ENCODE data around the gene SLC1A1.
"Not testable (repeated sequence)": the region's sequence is repeated elsewhere in the genome, so short reads cannot be mapped to it uniquely, and the experiment has no call there.

The SLC1A1 gene

DNA sequence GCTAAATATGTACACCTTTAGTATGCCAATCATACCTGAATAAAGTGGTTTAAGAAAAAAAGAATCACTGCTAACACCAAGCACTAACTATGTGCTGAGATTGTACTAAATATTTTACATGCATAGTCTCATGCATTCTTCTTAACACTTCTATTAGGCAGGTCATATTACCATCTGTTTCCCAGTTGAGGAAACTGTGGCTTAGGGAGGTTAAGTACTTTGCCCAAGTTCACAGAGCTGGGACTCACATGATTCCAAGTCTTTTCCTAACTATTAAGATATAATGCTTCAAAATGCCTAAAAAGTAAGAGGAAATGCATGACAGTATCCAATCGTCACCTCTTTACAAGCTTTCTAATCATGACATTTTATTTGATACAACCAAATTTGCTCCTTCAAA is 102.6 kb downstream of the SLC1A1 start:
- Histone ChIP-seq H3K27ac (no peak overlapping the region), H3K4me3 (no peak overlapping the region)
- TF ChIP-seq, protein P1, sequence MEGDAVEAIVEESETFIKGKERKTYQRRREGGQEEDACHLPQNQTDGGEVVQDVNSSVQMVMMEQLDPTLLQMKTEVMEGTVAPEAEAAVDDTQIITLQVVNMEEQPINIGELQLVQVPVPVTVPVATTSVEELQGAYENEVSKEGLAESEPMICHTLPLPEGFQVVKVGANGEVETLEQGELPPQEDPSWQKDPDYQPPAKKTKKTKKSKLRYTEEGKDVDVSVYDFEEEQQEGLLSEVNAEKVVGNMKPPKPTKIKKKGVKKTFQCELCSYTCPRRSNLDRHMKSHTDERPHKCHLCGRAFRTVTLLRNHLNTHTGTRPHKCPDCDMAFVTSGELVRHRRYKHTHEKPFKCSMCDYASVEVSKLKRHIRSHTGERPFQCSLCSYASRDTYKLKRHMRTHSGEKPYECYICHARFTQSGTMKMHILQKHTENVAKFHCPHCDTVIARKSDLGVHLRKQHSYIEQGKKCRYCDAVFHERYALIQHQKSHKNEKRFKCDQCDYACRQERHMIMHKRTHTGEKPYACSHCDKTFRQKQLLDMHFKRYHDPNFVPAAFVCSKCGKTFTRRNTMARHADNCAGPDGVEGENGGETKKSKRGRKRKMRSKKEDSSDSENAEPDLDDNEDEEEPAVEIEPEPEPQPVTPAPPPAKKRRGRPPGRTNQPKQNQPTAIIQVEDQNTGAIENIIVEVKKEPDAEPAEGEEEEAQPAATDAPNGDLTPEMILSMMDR (IDR thresholded peaks at IDR 0.05), result no peak

DNA sequence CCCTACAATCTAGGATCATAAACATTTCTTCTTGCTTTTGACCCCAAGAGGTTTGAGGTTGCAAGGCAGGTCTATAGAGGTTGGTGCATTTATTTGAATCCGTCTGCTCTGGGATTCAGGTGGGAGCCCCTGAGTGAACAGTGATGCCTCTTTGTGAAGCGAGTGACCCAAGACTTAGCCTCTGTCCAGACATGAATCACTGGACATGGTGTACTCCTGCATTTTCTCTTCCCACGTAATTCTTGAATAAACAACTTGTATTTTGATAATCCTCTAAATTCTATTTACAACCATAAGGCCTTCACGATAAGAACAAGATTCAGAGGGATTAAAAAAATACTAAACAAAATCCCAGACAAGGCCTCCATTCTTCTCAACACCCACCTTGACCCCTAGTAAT is 104.3 kb downstream of the SLC1A1 start:
- TF ChIP-seq, protein P1 (IDR thresholded peaks at IDR 0.05), result no peak
- no peak for DNase-seq (ENCODE audit: low spot score)
- no peak overlapping the region for H3K27ac ChIP-seq
- H3K4me3 ChIP-seq, result no peak overlapping the region

More for the DNA sequence above, 102.6 kb downstream of the SLC1A1 start:
- no peak for DNase-seq (ENCODE audit: low spot score)

DNA sequence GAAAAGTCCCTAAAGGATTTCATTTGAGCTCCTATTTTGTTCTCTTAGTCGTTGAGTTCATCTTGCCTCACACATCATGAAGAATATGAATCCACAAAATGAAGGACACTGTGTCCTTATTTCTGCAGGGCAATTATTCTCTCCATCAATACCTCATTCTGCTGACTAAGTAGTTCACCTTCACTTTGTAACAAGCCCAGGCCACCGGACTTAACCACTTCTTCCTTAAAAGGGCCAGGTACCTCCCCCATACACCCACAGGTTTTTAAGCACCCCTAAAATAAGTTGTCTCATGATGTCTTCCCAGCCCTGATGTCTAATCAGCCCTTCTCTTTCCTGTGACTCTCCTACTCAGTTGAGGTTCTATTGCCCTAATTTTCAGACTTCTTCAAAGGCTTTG is 104.7 kb downstream of the SLC1A1 start:
- DNase-seq (ENCODE audit: low spot score), result no peak
- Histone ChIP-seq H3K4me3 (no peak overlapping the region), H3K27ac (no peak overlapping the region)
- TF ChIP-seq, protein P1 (IDR thresholded peaks at IDR 0.05), result no peak

DNA sequence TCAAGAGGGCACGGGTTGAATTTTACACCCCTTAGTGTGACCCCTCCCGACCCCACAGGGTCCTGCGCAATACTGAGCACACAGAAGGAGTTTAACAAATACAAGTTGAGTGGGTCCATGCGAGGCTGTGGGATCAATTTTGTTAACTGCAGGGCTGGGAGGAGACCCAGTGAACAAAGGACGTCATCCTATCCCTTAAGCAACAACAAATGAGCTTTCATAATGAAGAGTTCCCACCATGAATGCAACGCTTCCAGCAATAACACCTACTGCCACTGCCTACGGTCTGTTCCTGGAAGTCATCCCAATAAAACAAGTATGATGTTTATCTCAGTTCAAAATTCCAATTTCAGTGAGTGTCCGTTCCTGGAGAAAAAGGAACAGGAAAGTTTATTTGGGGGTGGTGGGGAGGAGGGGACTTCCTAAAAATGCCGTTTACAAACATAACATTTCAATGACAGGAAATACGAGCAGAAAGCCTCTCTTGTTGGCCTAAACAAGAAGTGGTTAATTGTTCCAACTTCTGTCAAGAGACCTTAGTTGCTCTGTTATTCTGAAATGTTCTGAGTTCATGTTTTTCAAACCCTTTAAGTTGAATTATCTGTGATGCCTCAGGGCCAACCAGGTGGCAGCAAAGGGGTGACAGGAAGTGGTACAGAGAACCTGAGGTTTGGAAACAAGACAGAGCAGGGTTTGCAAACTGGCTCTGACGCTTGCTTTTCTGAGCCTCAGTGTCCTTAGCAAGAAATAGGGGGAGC is 106.1 kb downstream of the SLC1A1 start:
- Histone ChIP-seq H3K4me3 (no peak overlapping the region), H3K27ac (peak overlapping the region in 1 of 2 donors; percentile 20)
- TF ChIP-seq, protein P1 (IDR thresholded peaks at IDR 0.05), result no peak
- no peak for DNase-seq (ENCODE audit: low spot score)

DNA sequence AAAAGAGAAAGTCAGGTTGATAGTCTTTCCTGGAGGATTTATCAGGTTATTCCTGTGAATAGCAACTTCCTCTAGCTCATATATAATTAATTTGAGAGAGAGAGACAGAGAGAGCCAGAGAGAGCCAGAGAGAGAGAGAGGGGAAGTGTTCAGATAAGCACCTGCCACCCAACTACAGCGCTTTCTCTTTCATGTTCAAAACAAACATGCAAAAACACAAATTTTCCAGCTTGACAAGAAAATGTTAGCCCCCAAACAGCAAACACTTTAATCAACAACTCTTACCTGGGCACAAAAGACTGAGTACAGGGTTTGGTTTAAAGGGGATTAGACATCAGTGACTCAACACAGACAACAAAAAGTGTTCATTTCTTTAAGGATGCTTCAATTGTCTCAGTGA is 110.1 kb downstream of the SLC1A1 start:
- Histone ChIP-seq H3K27ac (no peak overlapping the region), H3K4me3 (no peak overlapping the region)
- TF ChIP-seq, protein P1 (IDR thresholded peaks at IDR 0.05), result no peak
- no peak for DNase-seq (ENCODE audit: low spot score)

DNA sequence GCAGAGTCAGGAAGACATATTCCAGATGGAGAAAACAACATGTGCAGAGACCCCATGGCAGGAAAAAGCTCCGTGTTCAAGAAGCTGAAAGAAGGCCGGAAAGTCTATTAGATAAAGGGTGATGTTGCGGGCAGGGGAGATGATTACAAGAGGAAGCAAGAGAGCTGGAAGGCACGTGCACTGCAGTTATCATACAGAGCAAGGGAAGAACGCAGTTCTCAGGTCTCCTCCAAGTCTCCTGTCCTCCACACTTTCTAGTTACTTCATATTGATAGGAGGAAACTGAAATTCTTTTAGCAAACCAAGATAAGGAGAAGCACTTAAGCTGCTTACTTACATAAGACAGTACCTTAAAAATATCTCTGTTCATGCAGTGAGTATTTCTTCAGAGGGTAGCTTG is 113.6 kb downstream of the SLC1A1 start:
- no peak overlapping the region for H3K27ac ChIP-seq
- DNase-seq (ENCODE audit: low spot score), result no peak
- TF ChIP-seq, protein P1 (IDR thresholded peaks at IDR 0.05), result no peak
- H3K4me3 ChIP-seq, result no peak overlapping the region

DNA sequence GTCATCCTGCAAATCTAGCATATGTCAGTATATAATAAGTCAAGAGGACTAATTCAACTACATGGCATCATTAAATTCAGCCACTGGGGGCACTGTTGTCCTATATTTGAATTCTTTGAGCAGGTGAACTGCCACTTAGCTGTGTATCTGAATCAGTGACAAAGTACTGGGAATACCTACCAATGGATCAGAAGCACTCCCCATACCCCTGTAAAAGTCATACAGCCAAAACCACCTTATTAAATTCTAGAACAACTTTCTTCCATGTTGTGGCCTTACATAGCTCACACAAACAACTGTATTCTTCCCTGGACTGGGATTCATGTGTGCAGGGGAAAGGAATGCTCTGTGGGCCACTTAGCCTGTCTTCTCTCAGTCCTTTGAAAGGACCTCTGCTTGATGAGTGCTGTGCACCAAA is 114.4 kb downstream of the SLC1A1 start:
- Histone ChIP-seq H3K27ac (no peak overlapping the region), H3K4me3 (no peak overlapping the region)
- DNase-seq (ENCODE audit: low spot score), result no peak
- TF ChIP-seq, protein P1 (IDR thresholded peaks at IDR 0.05), result peak; percentile 50

DNA sequence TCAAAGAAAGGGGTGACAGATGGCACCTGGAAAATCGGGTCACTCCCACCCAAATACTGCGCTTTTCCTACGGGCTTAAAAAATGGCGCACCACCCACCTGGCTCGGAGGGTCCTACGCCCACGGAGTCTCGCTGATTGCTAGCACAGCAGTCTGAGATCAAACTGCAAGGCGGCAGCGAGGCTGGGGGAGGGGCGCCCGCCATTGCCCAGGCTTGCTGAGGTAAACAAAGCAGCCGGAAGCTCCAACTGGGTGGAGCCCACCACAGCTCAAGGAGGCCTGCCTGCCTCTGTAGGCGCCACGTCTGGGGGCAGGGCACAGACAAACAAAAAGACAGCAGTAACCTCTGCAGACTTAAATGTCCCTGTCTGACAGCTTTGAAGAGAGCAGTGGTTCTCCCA is 115.8 kb downstream of the SLC1A1 start:
- not testable (repeated sequence) for DNase-seq (ENCODE audit: low spot score); H3K4me3 ChIP-seq; H3K27ac ChIP-seq
